Gastroesophageal sphincter (tissue), 3 donors: ENCODE measurements around the gene SYNE1.

Source experiments
- CTCF ChIP-seq, 4 experiments: fragments of 200-600 bp in 2 of 4; fragments of 450-650 bp in 2 of 4; sonication (generic) in 1 of 4; IDR thresholded peaks; one replicate each; pipeline ENCODE4 v1.5.1; 2017 to 2019; ENCODE audit warnings: antibody characterized with exemption in 4 of 4, mild to moderate bottlenecking in 2 of 4, moderate library complexity in 2 of 4
- EP300 ChIP-seq: sonication (generic); formaldehyde crosslinking; IDR thresholded peaks from one replicate; pipeline ENCODE4 v1.6.1; 2017; ENCODE audit warnings: antibody characterized with exemption, mild to moderate bottlenecking
- POLR2A ChIP-seq, 2 donors: fragments of 450-650 bp; IDR thresholded peaks; one replicate each; pipeline ENCODE4 v1.6.1; 2017; ENCODE audit warnings: antibody characterized with exemption in 2 of 2, mild to moderate bottlenecking in 2 of 2, moderate library complexity in 1 of 2
- POLR2AphosphoS5 ChIP-seq: sonication (generic); formaldehyde crosslinking; IDR thresholded peaks from one replicate; pipeline ENCODE4 v1.6.1; 2017; ENCODE audit warnings: antibody characterized with exemption

- TF ChIP-seq CTCF (IDR thresholded peaks at IDR 0.05) (peak; percentile 41 to 60 (median 58)), POLR2AphosphoS5 (no peak), POLR2A (IDR thresholded peaks at IDR 0.05) (no peak), EP300 (no peak)
Measured at GRCh38 chr6:152267967-152268845, 369.0 kb downstream of the SYNE1 start.
